PC-9 (cell line): ENCODE results near the gene CHD5. TPM values are rescaled to one million over a fixed set of nuclear protein-coding genes. Genes with fewer than 3 reads are reported as not detected.
"Not testable (repeated sequence)": the region's sequence is repeated elsewhere in the genome, so short reads cannot be mapped to it uniquely, and the experiment has no call there.

ENCODE experiments used
- BruUV-seq: library from RNA; stranded (reverse); fragments of 400-500 nt; replicated peaks from 2 replicates; lab custom pipeline; 2021; lab: Mats Ljungman, UMichigan
- CTCF ChIA-PET: fragments of 300-600 bp; sonication (Branson Sonifier 250); formaldehyde crosslinking; loops from one replicate; lab custom pipeline; 2022; ENCODE audit warnings: antibody characterized with exemption; lab: Charles Lee
- POLR2A ChIA-PET: fragments of 300-600 bp; sonication (Branson Sonifier 250); formaldehyde crosslinking; loops from one replicate; lab custom pipeline; 2022; ENCODE audit warnings: antibody characterized with exemption; ENCODE audit not compliant: unreplicated experiment; lab: Charles Lee
- DNase-seq, 2 experiments: peaks; one replicate each; pipeline versions ENCODE4 v3.0.0 to v3.0.0-alpha.2; 2015 to 2022; ENCODE audit warnings: mixed read lengths in 1 of 2
- H2AFZ ChIP-seq: fragments of 200-600 bp; sonication (generic); 2 replicates; pipeline ENCODE4 v1.8.1; 2017; ENCODE audit warnings: antibody characterized with exemption
- H3F3A ChIP-seq: fragments of 200-600 bp; sonication (generic); 2 replicates; pipeline ENCODE4 v1.8.1; 2017; ENCODE audit warnings: antibody characterized with exemption, mild to moderate bottlenecking, low read depth; ENCODE audit not compliant: insufficient read depth
- H3K27ac ChIP-seq: fragments of 200-600 bp; sonication (generic); 2 replicates; pipeline ENCODE4 v1.6.1; 2016; ENCODE audit warnings: mixed run types
- H3K27me3 ChIP-seq: fragments of 200-600 bp; sonication (generic); 2 replicates; pipeline ENCODE4 v1.6.1; 2016; ENCODE audit warnings: low read depth, mixed run types; ENCODE audit not compliant: insufficient read depth
- H3K36me3 ChIP-seq: fragments of 200-600 bp; sonication (generic); 2 replicates; pipeline ENCODE4 v1.6.1; 2016; ENCODE audit warnings: low read depth, mixed run types
- H3K4me1 ChIP-seq: fragments of 200-600 bp; sonication (generic); replicated peaks from 2 replicates; pipeline ENCODE4 v1.6.1; 2016; ENCODE audit warnings: mixed run types; ENCODE audit not compliant: insufficient read depth
- H3K4me2 ChIP-seq: fragments of 200-600 bp; sonication (generic); 2 replicates; pipeline ENCODE4 v1.6.1; 2017; ENCODE audit warnings: mixed run types
- H3K4me3 ChIP-seq: fragments of 200-600 bp; sonication (generic); 2 replicates; pipeline ENCODE4 v1.6.1; 2016; ENCODE audit warnings: mixed run types
- H3K79me2 ChIP-seq: fragments of 200-600 bp; sonication (generic); 2 replicates; pipeline ENCODE4 v1.6.1; 2017; ENCODE audit warnings: low read depth, mixed run types
- H3K9me2 ChIP-seq: fragments of 200-600 bp; sonication (generic); 2 replicates; pipeline ENCODE4 v1.8.1; 2017; ENCODE audit warnings: mild to moderate bottlenecking; ENCODE audit not compliant: insufficient read depth
- H3K9me3 ChIP-seq: fragments of 200-600 bp; sonication (generic); 2 replicates; pipeline ENCODE4 v1.8.1; 2016; ENCODE audit warnings: low read depth; ENCODE audit not compliant: insufficient read depth
- H4K20me1 ChIP-seq: fragments of 200-600 bp; sonication (generic); 2 replicates; pipeline ENCODE4 v1.8.1; 2017; ENCODE audit not compliant: insufficient read depth
- CTCF ChIP-seq: fragments of 200-600 bp; sonication (generic); conservative IDR thresholded peaks from 2 replicates; pipeline ENCODE4 v1.6.1; 2017; ENCODE audit warnings: mixed run types, antibody characterized with exemption, mild to moderate bottlenecking, moderate library complexity
- EZH2 ChIP-seq: fragments of 200-600 bp; sonication (generic); IDR thresholded peaks from 2 replicates; pipeline ENCODE4 v1.8.0; 2017; ENCODE audit warnings: antibody characterized with exemption, low read depth
- intact Hi-C: fragments of 100-400 bp; cut with micrococcal nuclease; formaldehyde crosslinking; loops from one replicate; pipeline ENCODE4 v1.10.0; 2022; ENCODE audit not compliant: unreplicated experiment
- total RNA-seq: library from RNA; stranded (reverse); gene quantifications from 2 replicates; pipeline ENCODE4 v1.2.3, GENCODE V29; 2021

The CHD5 gene
- total RNA-seq, 1 experiment from 2014 or later = 0.50 TPM

GRCh38 chr1:6065093-6065858 is 114.8 kb downstream of the CHD5 start:
- no peak overlapping the region for H2AFZ ChIP-seq
- ChIA-PET POLR2A (no interaction called here), CTCF (no interaction called here)
- no peak for DNase-seq
- no peaks in the 10 kb centered on the region for H3K9me3 ChIP-seq
- H3K9me2 ChIP-seq = no peaks in the 10 kb centered on the region
- no peaks in the 10 kb centered on the region for H3K79me2 ChIP-seq
- H3K4me1 ChIP-seq = peaks cover 2% of the 10 kb centered on the region; the same call in 1 of the 2 replicates
- H3K4me2 ChIP-seq = no peak overlapping the region
- BruUV-seq = no TSS peak
- no peaks in the 10 kb centered on the region for H4K20me1 ChIP-seq
- H3K27me3 ChIP-seq = no peaks in the 10 kb centered on the region
- intact Hi-C loops = no loop called here
- no peak overlapping the region for H3K4me3 ChIP-seq
- no peak overlapping the region for H3K27ac ChIP-seq
- H3F3A ChIP-seq = no peaks in the 10 kb centered on the region; the same call in 1 of the 2 replicates
- H3K36me3 ChIP-seq = no peaks in the 10 kb centered on the region
- TF ChIP-seq CTCF (no peak), EZH2 (no peak)

GRCh38 chr1:6063532-6064053 is 116.5 kb downstream of the CHD5 start:
- H3K9me2 ChIP-seq, DNase-seq, intact Hi-C loops, H3K36me3 ChIP-seq, H4K20me1 ChIP-seq, H3K4me2 ChIP-seq, H3K9me3 ChIP-seq, H3K27me3 ChIP-seq, H2AFZ ChIP-seq, BruUV-seq, H3K27ac ChIP-seq, H3K79me2 ChIP-seq, H3K4me3 ChIP-seq, POLR2A ChIA-PET: not testable (repeated sequence)
- CTCF ChIA-PET = interaction anchor here (0.8 kb wide), 1 partner anchor 30 kb away, joined by 6 read pairs; no protein-coding TSS in a partner anchor
- Histone ChIP-seq H3K4me1 (peaks cover 16% of the 10 kb centered on the region), H3F3A (peaks cover 11% of the 10 kb centered on the region; the same call in 1 of the 2 replicates)

- no TSS peak for BruUV-seq
- TF ChIP-seq CTCF (no peak), EZH2 (no peak)
- H3F3A ChIP-seq = peaks cover 17% of the 10 kb centered on the region; the same call in 1 of the 2 replicates
- H3K9me2 ChIP-seq = no peaks in the 10 kb centered on the region
- no peaks in the 10 kb centered on the region for H3K36me3 ChIP-seq
- no peak overlapping the region for H3K4me2 ChIP-seq
- no peaks in the 10 kb centered on the region for H3K9me3 ChIP-seq
- ChIA-PET CTCF (no interaction called here), POLR2A (no interaction called here)
- H3K79me2 ChIP-seq = no peaks in the 10 kb centered on the region
- no peak for DNase-seq
- intact Hi-C loops = no loop called here
- no peaks in the 10 kb centered on the region for H3K27me3 ChIP-seq
- H4K20me1 ChIP-seq = no peaks in the 10 kb centered on the region
- H2AFZ ChIP-seq = no peak overlapping the region
- no peak overlapping the region for H3K4me3 ChIP-seq
- no peak overlapping the region for H3K27ac ChIP-seq
- H3K4me1 ChIP-seq = peaks cover 23% of the 10 kb centered on the region
Observed at GRCh38 chr1:6062670-6063069, 117.5 kb downstream of the CHD5 start.
